ENCODE measurements around the gene NFASC. TPM values are rescaled to one million over a fixed set of nuclear protein-coding genes. Genes with fewer than 3 reads are reported as not detected.

Gene NFASC
- total and polyA plus RNA-seq, 2 experiments from 2014 or later = 3.9 to 11.7 TPM

DNA sequence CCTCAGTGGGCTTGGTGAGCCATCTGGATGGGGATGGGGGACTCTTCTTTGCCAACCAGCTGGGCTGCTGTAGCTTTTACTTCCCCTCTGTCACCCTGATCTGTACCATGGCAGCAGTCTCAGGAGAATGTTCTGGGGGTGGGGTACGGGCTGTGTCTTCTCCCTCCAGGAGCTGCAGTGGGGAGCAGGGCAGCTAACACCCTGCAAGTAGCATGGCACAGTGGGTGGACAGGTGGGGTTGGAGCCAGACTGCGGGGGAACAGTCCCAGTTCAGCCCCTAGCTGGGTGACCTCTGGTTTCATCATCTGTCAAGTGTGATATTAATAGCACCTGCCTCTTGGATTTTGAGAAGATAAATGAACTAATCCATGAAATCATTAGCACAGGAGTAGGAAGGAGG, 3.1 kb downstream of the NFASC start:
- Mint-ChIP-seq H3K4me3 (no peak overlapping the region), H3K36me3 (ENCODE audit: low read depth) (no peaks in the 10 kb centered on the region), H3K4me1 (peaks cover 25% of the 10 kb centered on the region), H3K9me3 (no peaks in the 10 kb centered on the region), H3K27me3 (ENCODE audit: insufficient read depth, low read depth, poor library complexity) (peaks cover 6% of the 10 kb centered on the region), H3K27ac (no peak overlapping the region)
- DNase-seq (ENCODE audit: low spot score) (no peak), ATAC-seq (no peak)
- H3K4me1 ChIP-seq (ENCODE audit: insufficient read depth) = peaks cover 17% of the 10 kb centered on the region
- no peak overlapping the region for H3K4me3 ChIP-seq
- no peak overlapping the region for H3K4me2 ChIP-seq
- no peaks in the 10 kb centered on the region for H3K36me3 ChIP-seq (ENCODE audit: insufficient read depth)
- H4K20me1 ChIP-seq (replicated peaks; ENCODE audit: insufficient read depth) = 0 out of 2 replicates have a peak, but pooled peaks cover 3% of the 10 kb centered on the region
- H3K27ac ChIP-seq (ENCODE audit: low read depth) = no peak overlapping the region
- H2AFZ ChIP-seq = no peak overlapping the region
- no peaks in the 10 kb centered on the region for H3K27me3 ChIP-seq (ENCODE audit: insufficient read depth)
- TF ChIP-seq, protein P1, sequence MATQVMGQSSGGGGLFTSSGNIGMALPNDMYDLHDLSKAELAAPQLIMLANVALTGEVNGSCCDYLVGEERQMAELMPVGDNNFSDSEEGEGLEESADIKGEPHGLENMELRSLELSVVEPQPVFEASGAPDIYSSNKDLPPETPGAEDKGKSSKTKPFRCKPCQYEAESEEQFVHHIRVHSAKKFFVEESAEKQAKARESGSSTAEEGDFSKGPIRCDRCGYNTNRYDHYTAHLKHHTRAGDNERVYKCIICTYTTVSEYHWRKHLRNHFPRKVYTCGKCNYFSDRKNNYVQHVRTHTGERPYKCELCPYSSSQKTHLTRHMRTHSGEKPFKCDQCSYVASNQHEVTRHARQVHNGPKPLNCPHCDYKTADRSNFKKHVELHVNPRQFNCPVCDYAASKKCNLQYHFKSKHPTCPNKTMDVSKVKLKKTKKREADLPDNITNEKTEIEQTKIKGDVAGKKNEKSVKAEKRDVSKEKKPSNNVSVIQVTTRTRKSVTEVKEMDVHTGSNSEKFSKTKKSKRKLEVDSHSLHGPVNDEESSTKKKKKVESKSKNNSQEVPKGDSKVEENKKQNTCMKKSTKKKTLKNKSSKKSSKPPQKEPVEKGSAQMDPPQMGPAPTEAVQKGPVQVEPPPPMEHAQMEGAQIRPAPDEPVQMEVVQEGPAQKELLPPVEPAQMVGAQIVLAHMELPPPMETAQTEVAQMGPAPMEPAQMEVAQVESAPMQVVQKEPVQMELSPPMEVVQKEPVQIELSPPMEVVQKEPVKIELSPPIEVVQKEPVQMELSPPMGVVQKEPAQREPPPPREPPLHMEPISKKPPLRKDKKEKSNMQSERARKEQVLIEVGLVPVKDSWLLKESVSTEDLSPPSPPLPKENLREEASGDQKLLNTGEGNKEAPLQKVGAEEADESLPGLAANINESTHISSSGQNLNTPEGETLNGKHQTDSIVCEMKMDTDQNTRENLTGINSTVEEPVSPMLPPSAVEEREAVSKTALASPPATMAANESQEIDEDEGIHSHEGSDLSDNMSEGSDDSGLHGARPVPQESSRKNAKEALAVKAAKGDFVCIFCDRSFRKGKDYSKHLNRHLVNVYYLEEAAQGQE (IDR thresholded peaks at IDR 0.05; ENCODE audit: unreplicated experiment) = no peak
- TF ChIP-seq STAT1 (IDR thresholded peaks at IDR 0.05; ENCODE audit: unreplicated experiment) (no peak), JUNB (IDR thresholded peaks at IDR 0.05; ENCODE audit: unreplicated experiment) (no peak), NANOG (IDR thresholded peaks at IDR 0.05; ENCODE audit: borderline replicate concordance) (no peak)
- TF ChIP-seq, protein P2, sequence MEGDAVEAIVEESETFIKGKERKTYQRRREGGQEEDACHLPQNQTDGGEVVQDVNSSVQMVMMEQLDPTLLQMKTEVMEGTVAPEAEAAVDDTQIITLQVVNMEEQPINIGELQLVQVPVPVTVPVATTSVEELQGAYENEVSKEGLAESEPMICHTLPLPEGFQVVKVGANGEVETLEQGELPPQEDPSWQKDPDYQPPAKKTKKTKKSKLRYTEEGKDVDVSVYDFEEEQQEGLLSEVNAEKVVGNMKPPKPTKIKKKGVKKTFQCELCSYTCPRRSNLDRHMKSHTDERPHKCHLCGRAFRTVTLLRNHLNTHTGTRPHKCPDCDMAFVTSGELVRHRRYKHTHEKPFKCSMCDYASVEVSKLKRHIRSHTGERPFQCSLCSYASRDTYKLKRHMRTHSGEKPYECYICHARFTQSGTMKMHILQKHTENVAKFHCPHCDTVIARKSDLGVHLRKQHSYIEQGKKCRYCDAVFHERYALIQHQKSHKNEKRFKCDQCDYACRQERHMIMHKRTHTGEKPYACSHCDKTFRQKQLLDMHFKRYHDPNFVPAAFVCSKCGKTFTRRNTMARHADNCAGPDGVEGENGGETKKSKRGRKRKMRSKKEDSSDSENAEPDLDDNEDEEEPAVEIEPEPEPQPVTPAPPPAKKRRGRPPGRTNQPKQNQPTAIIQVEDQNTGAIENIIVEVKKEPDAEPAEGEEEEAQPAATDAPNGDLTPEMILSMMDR (conservative IDR thresholded peaks at IDR 0.05; ENCODE audit: low read depth in 2 of 2) = no peak
- TF ChIP-seq, protein P3, sequence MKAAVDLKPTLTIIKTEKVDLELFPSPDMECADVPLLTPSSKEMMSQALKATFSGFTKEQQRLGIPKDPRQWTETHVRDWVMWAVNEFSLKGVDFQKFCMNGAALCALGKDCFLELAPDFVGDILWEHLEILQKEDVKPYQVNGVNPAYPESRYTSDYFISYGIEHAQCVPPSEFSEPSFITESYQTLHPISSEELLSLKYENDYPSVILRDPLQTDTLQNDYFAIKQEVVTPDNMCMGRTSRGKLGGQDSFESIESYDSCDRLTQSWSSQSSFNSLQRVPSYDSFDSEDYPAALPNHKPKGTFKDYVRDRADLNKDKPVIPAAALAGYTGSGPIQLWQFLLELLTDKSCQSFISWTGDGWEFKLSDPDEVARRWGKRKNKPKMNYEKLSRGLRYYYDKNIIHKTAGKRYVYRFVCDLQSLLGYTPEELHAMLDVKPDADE (IDR thresholded peaks at IDR 0.05) = no peak
- H3K79me2 ChIP-seq (replicated peaks; ENCODE audit: insufficient read depth) = no peaks in the 10 kb centered on the region
- no peaks in the 10 kb centered on the region for H3F3A ChIP-seq (replicated peaks; ENCODE audit: low read depth)
- H3K9me2 ChIP-seq (ENCODE audit: insufficient read depth) = no peaks in the 10 kb centered on the region; the same call in 1 of the 2 replicates

DNA sequence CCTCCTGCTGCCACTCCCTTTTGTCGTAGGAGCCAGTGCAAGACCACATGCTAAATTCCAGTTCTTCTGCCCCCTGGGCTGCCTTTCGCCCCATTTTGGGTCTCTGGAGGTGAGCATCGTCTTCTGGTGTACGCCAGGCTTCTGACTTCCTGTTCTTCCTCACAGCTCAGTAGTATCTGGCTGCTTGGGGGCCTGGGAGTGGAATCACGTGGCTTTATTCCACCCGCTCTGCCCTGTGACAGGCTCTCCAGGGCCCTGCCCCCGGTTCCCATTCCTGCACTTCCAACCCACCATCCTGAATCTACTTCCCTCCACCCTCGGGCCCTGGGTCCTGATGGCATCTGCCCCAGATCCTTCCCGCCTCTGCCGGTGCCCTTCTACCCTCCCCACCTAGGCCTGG, 3.6 kb downstream of the NFASC start:
- H3K9me3 Mint-ChIP-seq = no peaks in the 10 kb centered on the region
- H3K27ac Mint-ChIP-seq = no peak overlapping the region
- Histone ChIP-seq H3K27ac (ENCODE audit: low read depth) (no peak overlapping the region), H3K36me3 (ENCODE audit: insufficient read depth) (no peaks in the 10 kb centered on the region), H3K4me1 (ENCODE audit: insufficient read depth) (peaks cover 16% of the 10 kb centered on the region; the same call in 1 of the 2 replicates), H3K4me2 (no peak overlapping the region), H3K79me2 (replicated peaks; ENCODE audit: insufficient read depth) (no peaks in the 10 kb centered on the region), H2AFZ (no peak overlapping the region), H3K27me3 (ENCODE audit: insufficient read depth) (no peaks in the 10 kb centered on the region), H3K9me2 (ENCODE audit: insufficient read depth) (no peaks in the 10 kb centered on the region; the same call in 1 of the 2 replicates), H3K4me3 (no peak overlapping the region), H3F3A (replicated peaks; ENCODE audit: low read depth) (no peaks in the 10 kb centered on the region), H4K20me1 (replicated peaks; ENCODE audit: insufficient read depth) (0 out of 2 replicates have a peak, but pooled peaks cover 3% of the 10 kb centered on the region)
- TF ChIP-seq ZNF331 (CRISPR knock-in tag; IDR thresholded peaks at IDR 0.05; ENCODE audit: low read depth) = no peak
- TF ChIP-seq, protein P1 (IDR thresholded peaks at IDR 0.05; ENCODE audit: unreplicated experiment) = no peak
- ATAC-seq (no peak), DNase-seq (ENCODE audit: low spot score) (no peak)
- H3K4me1 Mint-ChIP-seq = peaks cover 26% of the 10 kb centered on the region
- H3K36me3 Mint-ChIP-seq (ENCODE audit: low read depth) = no peaks in the 10 kb centered on the region
- peaks cover 6% of the 10 kb centered on the region for H3K27me3 Mint-ChIP-seq (ENCODE audit: insufficient read depth, low read depth, poor library complexity)
- no peak overlapping the region for H3K4me3 Mint-ChIP-seq
